GM23338 (cell line): ENCODE results near the gene LCOR.

ENCODE experiments used
- CTCF ChIP-seq, 2 experiments: fragments of 200-600 bp in 1 of 2; sonication (generic) in 1 of 2; conservative IDR thresholded peaks; 2 replicates each; pipeline versions ENCODE4 v1.5.1 to v1.6.1; 2016 to 2017; ENCODE audit warnings: antibody characterized with exemption in 2 of 2, low read depth in 2 of 2, mild to moderate bottlenecking in 2 of 2, moderate library complexity in 1 of 2
- EZH2 ChIP-seq: fragments of 200-600 bp; sonication (generic); IDR thresholded peaks from one replicate; pipeline ENCODE4 v1.8.0; 2017; ENCODE audit warnings: antibody characterized with exemption, mild to moderate bottlenecking, low read depth; ENCODE audit not compliant: unreplicated experiment
- JUNB ChIP-seq: IDR thresholded peaks from one replicate; pipeline ENCODE4 v1.6.1; 2016; ENCODE audit warnings: antibody characterized with exemption; ENCODE audit not compliant: unreplicated experiment
- NANOG ChIP-seq: IDR thresholded peaks from 2 replicates; pipeline ENCODE4 v1.6.1; 2016; ENCODE audit warnings: antibody characterized with exemption, borderline replicate concordance
- ZNF331 ChIP-seq: fragments of 250-450 bp; sonication (Bioruptor Pico); IDR thresholded peaks from 2 replicates; pipeline ENCODE4 v1.5.0; 2020; ENCODE audit warnings: low read depth, mild to moderate bottlenecking, moderate library complexity

- TF ChIP-seq CTCF (conservative IDR thresholded peaks at IDR 0.05; ENCODE audit: low read depth in 2 of 2) (no peak), EZH2 (no peak), ZNF331 (CRISPR knock-in tag) (no peak), NANOG (no peak), JUNB (no peak)
Observed at GRCh38 chr10:96873086-96873485, 41.0 kb downstream of the LCOR start.
